H1 (cell line): ENCODE results near the gene ZNF20. TPM values are rescaled to one million over a fixed set of nuclear protein-coding genes. Genes with fewer than 3 reads are reported as not detected.

Experiments
- CHD2 ChIP-seq: IDR thresholded peaks from 2 replicates; pipeline ENCODE4 v1.6.1; 2012; ENCODE audit warnings: low read length, improper control_type of control experiment
- CREB1 ChIP-seq: IDR thresholded peaks from 2 replicates; pipeline ENCODE4 v1.6.1; 2012; ENCODE audit warnings: inconsistent platforms
- EP300 ChIP-seq, 2 experiments: IDR thresholded peaks; 1 replicate in 1 of 2; 2 replicates in 1 of 2; pipeline ENCODE4 v1.6.1; 2011 to 2012; ENCODE audit warnings: low read depth in 2 of 2, low read length in 2 of 2, mild to moderate bottlenecking in 2 of 2, borderline replicate concordance in 1 of 2, inconsistent platforms in 1 of 2, moderate library complexity in 1 of 2
- GABPA ChIP-seq: IDR thresholded peaks from 2 replicates; pipeline ENCODE4 v1.6.1; 2011; ENCODE audit warnings: mild to moderate bottlenecking, low read length, moderate library complexity, borderline replicate concordance; ENCODE audit not compliant: insufficient read depth
- GTF2F1 ChIP-seq: IDR thresholded peaks from 2 replicates; pipeline ENCODE4 v1.6.1; 2012; ENCODE audit warnings: low read depth, low read length, improper control_type of control experiment, borderline replicate concordance
- HDAC2 ChIP-seq, 2 experiments: fragments of 300-600 bp in 1 of 2; sonication (generic) in 1 of 2; IDR thresholded peaks; 2 replicates each; pipeline ENCODE4 v1.6.1; 2011 to 2012; ENCODE audit warnings: low read depth in 2 of 2, low read length in 2 of 2, mild to moderate bottlenecking in 2 of 2, moderate library complexity in 2 of 2, borderline replicate concordance in 1 of 2, inconsistent platforms in 1 of 2
- HDAC6 ChIP-seq: IDR thresholded peaks from one replicate; pipeline ENCODE4 v1.7.1; 2012; ENCODE audit warnings: low read depth, mild to moderate bottlenecking, inconsistent platforms, low read length, moderate library complexity
- JUN ChIP-seq: IDR thresholded peaks from 2 replicates; pipeline ENCODE4 v1.6.1; 2011; ENCODE audit warnings: low read depth, mild to moderate bottlenecking, improper control_type of control experiment, low read length
- KDM1A ChIP-seq: fragments of 200-600, 300-600 bp; sonication (generic); IDR thresholded peaks from 2 replicates; pipeline ENCODE4 v1.7.1; 2016; ENCODE audit warnings: mild to moderate bottlenecking, low read length, borderline replicate concordance
- KDM5A ChIP-seq: fragments of 200-600 bp; IDR thresholded peaks from 2 replicates; pipeline ENCODE4 v1.7.1; 2012; ENCODE audit warnings: mild to moderate bottlenecking, low read length, inconsistent platforms, mixed read lengths
- NANOG ChIP-seq: IDR thresholded peaks from 2 replicates; pipeline ENCODE4 v1.6.1; 2011; ENCODE audit warnings: low read length, low read depth, mild to moderate bottlenecking, inconsistent platforms; ENCODE audit not compliant: insufficient read depth, poor library complexity, severe bottlenecking
- POU5F1 ChIP-seq: IDR thresholded peaks from 2 replicates; pipeline ENCODE4 v1.6.1; 2011; ENCODE audit warnings: low read depth, mild to moderate bottlenecking, low read length, moderate library complexity
- RFX5 ChIP-seq: IDR thresholded peaks from 2 replicates; pipeline ENCODE4 v1.6.1; 2011; ENCODE audit warnings: low read depth, low read length, improper control_type of control experiment, borderline replicate concordance
- RNF2 ChIP-seq: fragments of 200-900, 300-1000 bp; sonication (generic); IDR thresholded peaks from 2 replicates; pipeline ENCODE4 v1.7.1; 2016; ENCODE audit warnings: borderline replicate concordance, low read depth, mild to moderate bottlenecking, antibody characterized with exemption, low read length; ENCODE audit not compliant: poor library complexity, severe bottlenecking; ENCODE audit errors: missing control alignments
- SIRT6 ChIP-seq: IDR thresholded peaks from one replicate; pipeline ENCODE4 v1.7.1; 2012; ENCODE audit warnings: low read length, inconsistent platforms
- SP1 ChIP-seq: IDR thresholded peaks from 2 replicates; pipeline ENCODE4 v1.6.1; 2011; ENCODE audit warnings: low read depth, low read length
- SRF ChIP-seq: IDR thresholded peaks from 2 replicates; pipeline ENCODE4 v1.6.1; 2011; ENCODE audit warnings: mild to moderate bottlenecking, low read depth, low read length, moderate library complexity
- ZNF274 ChIP-seq: IDR thresholded peaks from 2 replicates; pipeline ENCODE4 v1.7.0; 2012; ENCODE audit warnings: low read length, borderline replicate concordance; ENCODE audit errors: extremely low read depth
- polyA plus RNA-seq, 7 experiments: library from polyadenylated mRNA; depleted of rRNA in 3 of 7; stranded (reverse) in 5 of 7; unstranded in 2 of 7; fragments of >200 nt in 5 of 7; fragments of 200-250 nt in 2 of 7; gene quantifications; 1 replicate in 5 of 7; 2 replicates in 1 of 7; 4 replicates in 1 of 7; pipeline versions ENCODE4 v1.2.1 to v1.2.3, GENCODE V29; 2011 to 2013; ENCODE audit warnings: missing spikeins in 2 of 7, mixed read lengths in 2 of 7
- total RNA-seq: library from RNA; stranded (reverse); fragmentation: NEBNext Ultra II Directional; extraction: Animal tissue kit (Norgen Biotek cat#: 25700); gene quantifications from 2 replicates; pipeline ENCODE4 v1.2.1, GENCODE V29; 2021
- TF ChIP-seq, protein P1 (sequence below): IDR thresholded peaks from 2 replicates; pipeline ENCODE4 v1.6.1; 2012; ENCODE audit warnings: inconsistent platforms
- TF ChIP-seq, protein P2 (sequence below): IDR thresholded peaks from 2 replicates; pipeline ENCODE4 v1.6.1; 2011; ENCODE audit warnings: low read length, improper control_type of control experiment

Gene ZNF20
- total and polyA plus RNA-seq, 2 of the 8 experiments (the other 6 are each of a cell fraction or from before 2014, with no cell fraction given): 1.6 to 9.0 TPM

DNA sequence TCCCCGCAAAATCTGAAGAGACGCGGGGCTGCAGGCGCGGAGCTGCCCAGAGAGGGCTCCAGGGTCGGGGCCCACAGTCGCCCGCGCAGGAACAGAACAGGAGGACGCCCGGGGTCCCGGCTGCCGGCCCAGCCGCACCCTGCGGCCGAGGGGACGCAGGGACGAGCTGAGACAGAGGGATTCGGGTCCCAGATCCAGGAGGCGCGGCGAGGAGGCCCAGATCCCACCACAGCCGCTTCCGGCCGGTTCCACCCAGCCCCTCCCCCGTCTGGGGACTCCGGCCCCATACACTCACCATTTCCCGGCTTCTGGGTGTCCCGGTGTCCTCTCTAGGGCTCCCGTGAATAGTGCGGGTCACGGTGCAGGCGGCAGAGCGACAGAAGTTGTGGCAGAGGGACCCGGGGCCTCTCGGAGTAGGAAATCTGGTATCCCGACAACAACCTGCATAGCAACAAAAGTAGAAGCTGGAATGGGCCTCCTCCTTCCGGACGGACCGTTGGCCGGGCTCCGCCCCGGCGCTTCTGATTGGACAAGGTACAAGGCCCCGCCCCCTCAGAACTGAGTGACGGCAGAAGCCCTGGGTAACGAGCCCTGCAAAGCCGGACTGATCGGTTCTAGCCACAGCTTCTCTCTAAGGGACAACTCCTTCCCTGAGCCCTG lies at the start of gene ZNF20 (continued):
- TF ChIP-seq, protein P1, sequence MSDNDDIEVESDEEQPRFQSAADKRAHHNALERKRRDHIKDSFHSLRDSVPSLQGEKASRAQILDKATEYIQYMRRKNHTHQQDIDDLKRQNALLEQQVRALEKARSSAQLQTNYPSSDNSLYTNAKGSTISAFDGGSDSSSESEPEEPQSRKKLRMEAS: 0 out of 2 replicates have a peak, but pooled peaks have one; percentile 16
- no peak for TF ChIP-seq RNF2
- TF ChIP-seq CREB1: no peak
- TF ChIP-seq NANOG: no peak
- no peak for TF ChIP-seq POU5F1
- TF ChIP-seq GABPA: no peak
- TF ChIP-seq ZNF274: no peak
- TF ChIP-seq, protein P2, sequence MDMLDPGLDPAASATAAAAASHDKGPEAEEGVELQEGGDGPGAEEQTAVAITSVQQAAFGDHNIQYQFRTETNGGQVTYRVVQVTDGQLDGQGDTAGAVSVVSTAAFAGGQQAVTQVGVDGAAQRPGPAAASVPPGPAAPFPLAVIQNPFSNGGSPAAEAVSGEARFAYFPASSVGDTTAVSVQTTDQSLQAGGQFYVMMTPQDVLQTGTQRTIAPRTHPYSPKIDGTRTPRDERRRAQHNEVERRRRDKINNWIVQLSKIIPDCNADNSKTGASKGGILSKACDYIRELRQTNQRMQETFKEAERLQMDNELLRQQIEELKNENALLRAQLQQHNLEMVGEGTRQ: no peak
- TF ChIP-seq SRF: no peak
- TF ChIP-seq EP300 (IDR thresholded peaks at IDR 0.05; ENCODE audit: borderline replicate concordance in 1 of 2, low read depth in 2 of 2, low read length in 2 of 2): no peak
- TF ChIP-seq SP1: peak; percentile 83
- no peak for TF ChIP-seq GTF2F1
- no peak for TF ChIP-seq HDAC2 (IDR thresholded peaks at IDR 0.05; ENCODE audit: borderline replicate concordance in 1 of 2, low read depth in 2 of 2, low read length in 2 of 2)
- TF ChIP-seq HDAC6: no peak
- TF ChIP-seq KDM5A: no peak
- no peak for TF ChIP-seq SIRT6
- no peak for TF ChIP-seq KDM1A
- no peak for TF ChIP-seq CHD2
- TF ChIP-seq RFX5: peak; percentile 59; the same call in 1 of the 2 replicates
- no peak for TF ChIP-seq JUN
- TF ChIP-seq, all 59 proteins: peak for 16
